ENCODE measurements around the gene CTNNA1.
A peak's percentile ranks its signal among the peaks of the same experiment; 100 is the strongest.
"Not testable (repeated sequence)": the region's sequence is repeated elsewhere in the genome, so short reads cannot be mapped to it uniquely, and the experiment has no call there.

The CTNNA1 gene

GRCh38 chr5:138724470-138725146, 28.6 kb upstream of the CTNNA1 start:
- DNase-seq (ENCODE audit: low read depth in 2 of 2): no peak

GRCh38 chr5:138725153-138725817, 27.9 kb upstream of the CTNNA1 start:
- no peak for DNase-seq (ENCODE audit: low read depth in 2 of 2)

GRCh38 chr5:138725818-138726416, 27.3 kb upstream of the CTNNA1 start:
- no peak for DNase-seq (ENCODE audit: low read depth in 2 of 2)

DNA sequence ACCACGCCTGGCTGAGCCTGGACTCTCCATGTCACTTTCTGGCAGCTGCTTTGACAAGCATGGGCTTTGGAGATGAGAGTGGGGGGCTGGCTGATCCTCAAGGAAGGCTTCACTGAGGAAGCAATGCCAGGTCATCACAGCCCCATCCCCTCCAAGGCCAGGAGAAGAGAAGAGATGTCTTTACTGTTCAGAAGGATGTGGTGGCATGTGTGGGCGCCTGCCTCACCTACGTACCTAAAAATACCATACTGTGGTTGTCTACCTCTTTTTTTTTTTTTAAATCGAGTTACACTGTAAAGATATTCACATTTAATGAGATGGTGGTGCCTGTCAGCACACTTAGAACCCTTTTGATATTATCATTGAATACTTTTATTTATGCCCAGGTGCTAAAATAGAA, 26.4 kb upstream of the CTNNA1 start:
- DNase-seq (ENCODE audit: low read depth in 2 of 2): no peak

DNA sequence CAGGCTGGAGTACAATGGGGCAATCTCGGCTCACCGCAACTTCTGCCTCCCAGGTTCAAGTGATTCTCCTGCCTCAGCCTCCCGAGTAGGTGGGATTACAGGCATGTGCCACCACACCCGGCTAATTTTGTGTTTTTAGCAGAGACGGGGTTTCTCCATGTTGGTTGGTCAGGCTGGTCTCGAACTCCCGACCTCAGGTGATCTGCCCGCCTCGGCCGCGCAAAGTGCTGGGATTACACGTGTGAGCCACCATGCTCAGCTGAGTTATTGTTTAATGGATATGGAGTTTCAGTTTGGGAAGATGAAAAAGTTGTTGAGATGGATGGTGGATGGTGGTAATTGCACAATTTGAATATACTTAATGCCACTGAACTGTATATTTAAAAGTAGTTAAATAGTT, 22.7 kb upstream of the CTNNA1 start:
- DNase-seq (ENCODE audit: low read depth in 2 of 2): not testable (repeated sequence)

- DNase-seq (ENCODE audit: low read depth in 2 of 2): no peak
These were observed 20.8 kb upstream of the CTNNA1 start for GRCh38 chr5:138732466-138732865.

DNA sequence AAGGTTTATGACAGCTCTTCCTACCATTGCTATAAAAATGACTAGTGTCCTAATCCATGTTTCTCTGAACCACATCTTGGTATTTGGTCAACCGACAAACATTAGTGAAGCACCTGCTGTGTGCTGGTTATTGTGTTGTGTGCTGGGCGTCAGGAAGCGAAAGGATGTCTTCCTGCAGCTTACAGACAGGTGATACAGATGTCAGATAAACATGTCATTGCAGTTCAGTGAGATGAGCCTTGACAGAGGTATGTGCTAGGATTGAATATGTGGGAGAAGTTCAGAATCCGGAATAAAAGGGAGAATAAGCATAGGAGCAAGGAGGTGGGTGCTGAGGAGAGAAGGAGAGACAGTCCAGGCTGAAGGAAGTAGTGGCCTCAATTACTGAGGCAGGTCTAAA, 20.3 kb upstream of the CTNNA1 start:
- DNase-seq (ENCODE audit: low read depth in 2 of 2): no peak

DNA sequence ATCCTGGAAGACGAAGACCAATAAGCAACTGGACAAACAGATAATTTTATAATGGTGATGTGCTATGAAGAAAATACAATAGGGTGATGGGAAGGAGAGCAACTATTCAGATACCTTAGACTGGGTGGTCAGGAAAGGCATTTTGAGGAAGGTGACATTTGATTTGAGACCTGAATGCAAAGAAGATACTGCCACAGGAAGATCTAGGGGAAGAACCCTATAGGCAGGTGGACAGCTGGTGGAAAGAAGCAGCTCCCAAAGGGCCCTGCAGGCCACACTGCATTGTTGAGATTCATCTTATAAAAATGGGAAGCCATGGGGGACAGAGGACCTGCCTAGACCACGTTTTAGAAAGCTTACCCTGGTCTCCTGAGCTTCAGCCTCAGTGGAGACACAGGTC, 19.7 kb upstream of the CTNNA1 start:
- no peak for DNase-seq (ENCODE audit: low read depth in 2 of 2)

GRCh38 chr5:138736293-138736692, 16.9 kb upstream of the CTNNA1 start:
- DNase-seq (ENCODE audit: low read depth in 2 of 2): no peak

- DNase-seq (ENCODE audit: low read depth in 2 of 2): no peak
These were observed 15.5 kb upstream of the CTNNA1 start for GRCh38 chr5:138737494-138738265.

DNA sequence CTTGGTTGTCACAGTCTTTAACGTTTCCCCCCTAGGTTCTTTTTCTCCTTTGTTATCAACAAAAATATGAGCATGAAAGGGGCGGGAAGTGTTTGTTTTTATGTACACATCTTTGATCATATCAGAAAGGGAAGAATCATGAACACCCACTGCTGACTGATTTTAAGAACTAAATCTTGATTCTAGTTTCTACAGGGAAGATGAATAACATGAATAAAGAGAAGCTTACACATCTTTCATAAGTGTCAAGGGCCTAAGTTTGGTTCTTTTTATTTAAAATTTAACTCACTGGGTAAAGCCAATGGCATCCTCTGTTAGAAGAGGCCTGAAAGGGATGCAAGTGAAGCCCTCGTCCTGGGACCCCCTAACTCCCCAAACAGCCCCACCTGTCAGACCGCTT, 14.8 kb upstream of the CTNNA1 start:
- DNase-seq (ENCODE audit: low read depth in 2 of 2): no peak

GRCh38 chr5:138739938-138740337, 13.3 kb upstream of the CTNNA1 start:
- no peak for DNase-seq (ENCODE audit: low read depth in 2 of 2)

- no peak for DNase-seq (ENCODE audit: low read depth in 2 of 2)
These were observed 9.7 kb upstream of the CTNNA1 start for GRCh38 chr5:138743484-138743883.

GRCh38 chr5:138745268-138745667, 8.0 kb upstream of the CTNNA1 start:
- DNase-seq (ENCODE audit: low read depth in 2 of 2): no peak

GRCh38 chr5:138748630-138749081, 4.6 kb upstream of the CTNNA1 start:
- no peak for DNase-seq (ENCODE audit: low read depth in 2 of 2)

DNA sequence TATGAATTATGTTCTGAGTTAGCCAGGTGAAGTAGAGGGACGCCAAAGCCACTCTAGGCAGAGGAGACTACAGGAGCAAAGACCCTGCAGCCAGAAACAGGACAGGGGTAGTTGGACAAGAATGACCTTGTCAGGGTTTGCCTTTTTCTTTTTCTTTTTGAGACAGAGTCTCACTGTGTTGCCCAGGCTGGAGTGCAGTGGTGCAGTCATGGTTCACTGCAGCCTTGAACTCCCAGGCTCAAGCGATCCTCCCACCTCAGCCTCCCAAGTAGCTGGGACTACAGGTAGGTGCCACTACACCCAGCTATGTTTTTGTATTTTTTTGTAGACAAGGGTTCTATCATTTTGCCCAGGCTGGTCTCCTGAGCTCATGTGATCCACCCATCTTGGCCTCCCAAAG, 1.9 kb upstream of the CTNNA1 start:
- not testable (repeated sequence) for DNase-seq (ENCODE audit: low read depth in 2 of 2)

GRCh38 chr5:138752341-138752950, 779 bp upstream of the CTNNA1 start:
- no peak for DNase-seq (ENCODE audit: low read depth in 2 of 2)

DNA sequence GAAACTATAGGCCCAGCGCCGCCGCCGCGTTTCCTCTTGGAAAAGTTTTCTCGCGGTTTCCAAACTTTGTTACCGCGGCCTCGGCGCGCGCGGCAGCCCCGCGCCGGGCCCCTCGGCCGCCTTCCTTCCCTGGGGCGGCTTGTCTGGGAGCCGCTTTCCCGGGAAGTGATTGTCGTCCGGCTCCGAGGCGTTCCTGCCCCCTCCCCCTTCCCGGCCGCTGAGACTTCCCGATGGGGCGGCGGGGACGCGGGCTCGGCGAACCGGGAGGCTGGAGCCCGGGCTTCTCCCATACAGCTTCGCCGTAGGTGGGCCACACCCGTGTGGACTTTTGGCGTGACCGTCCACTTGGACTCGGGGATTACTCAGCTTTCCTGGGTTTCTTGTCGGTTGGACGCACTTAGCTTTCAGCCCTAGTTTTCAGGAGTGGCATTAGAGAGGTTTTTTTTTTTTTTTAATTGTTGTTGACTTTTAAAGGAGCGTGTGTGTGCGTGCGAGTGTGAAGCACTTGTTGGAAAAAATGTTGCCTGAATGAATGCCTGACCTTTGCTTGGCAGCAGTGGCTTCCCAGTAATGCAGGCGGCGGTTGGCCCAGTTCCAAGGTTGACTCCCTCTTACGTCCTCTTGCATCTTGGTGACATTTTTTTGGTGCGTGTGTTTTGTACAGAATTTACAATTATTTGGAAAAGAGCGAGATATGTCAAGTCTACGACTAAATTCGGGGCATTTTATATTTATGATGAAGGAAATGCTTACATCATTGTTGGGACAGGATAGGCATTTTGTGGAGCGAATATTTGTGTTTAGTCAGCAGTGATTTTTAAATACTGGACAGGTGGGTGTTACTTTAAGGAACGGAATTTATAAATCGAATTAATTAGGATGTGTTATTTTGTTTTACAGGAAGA, 821 bp downstream of the CTNNA1 start:
- peak; percentile 20 to 60 for DNase-seq (ENCODE audit: low read depth in 2 of 2)

GRCh38 chr5:138754699-138755057, 1.5 kb downstream of the CTNNA1 start:
- no peak for DNase-seq (ENCODE audit: low read depth in 2 of 2)

DNA sequence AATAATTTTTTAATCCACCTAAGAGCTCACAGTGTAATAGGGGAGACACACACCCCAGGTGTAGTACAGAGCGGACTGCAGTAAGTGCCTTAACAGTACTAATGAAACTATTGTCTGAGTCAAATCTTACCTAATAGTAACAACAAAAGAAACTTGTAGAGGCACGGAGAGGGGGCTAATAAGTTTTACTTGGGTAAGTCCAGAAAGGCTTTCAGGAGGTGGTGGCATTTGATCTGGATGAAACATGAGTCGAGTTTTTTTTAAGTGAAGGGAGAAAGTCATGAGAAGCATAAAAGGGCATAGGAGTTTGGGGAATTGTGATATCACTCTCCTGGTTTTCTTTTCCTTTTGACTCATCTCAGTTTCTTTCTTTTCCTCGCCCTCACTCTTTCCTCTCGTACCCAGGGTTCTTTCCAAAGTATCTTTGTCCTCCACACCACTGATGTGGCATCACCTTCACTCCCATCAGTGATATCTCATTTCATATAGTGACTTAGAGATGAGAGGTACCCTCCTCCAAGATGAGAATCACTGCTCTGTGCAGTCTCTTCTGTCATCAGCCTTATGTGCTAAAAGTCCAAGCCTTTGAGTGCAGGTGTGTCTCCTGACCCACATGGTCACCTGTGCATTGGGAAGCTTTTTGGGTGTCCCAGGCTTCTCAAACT, 2.0 kb downstream of the CTNNA1 start:
- DNase-seq (ENCODE audit: low read depth in 2 of 2): no peak

Measured in activated CD4-positive, alpha-beta T cell treated with anti-CD3 and anti-CD28 coated beads for 24 hours (primary cell).